PC-9 (cell line): ENCODE measurements around the gene TSPAN12. TPM values are rescaled to one million over a fixed set of nuclear protein-coding genes. Genes with fewer than 3 reads are reported as not detected.

Experiments
- BruUV-seq: library from RNA; stranded (reverse); fragments of 400-500 nt; replicated peaks from 2 replicates; lab custom pipeline; 2021; lab: Mats Ljungman, UMichigan
- CTCF ChIA-PET: fragments of 300-600 bp; sonication (Branson Sonifier 250); formaldehyde crosslinking; loops from one replicate; lab custom pipeline; 2022; ENCODE audit warnings: antibody characterized with exemption; lab: Charles Lee
- POLR2A ChIA-PET: fragments of 300-600 bp; sonication (Branson Sonifier 250); formaldehyde crosslinking; loops from one replicate; lab custom pipeline; 2022; ENCODE audit warnings: antibody characterized with exemption; ENCODE audit not compliant: unreplicated experiment; lab: Charles Lee
- DNase-seq, 2 experiments: peaks; one replicate each; pipeline versions ENCODE4 v3.0.0 to v3.0.0-alpha.2; 2015 to 2022; ENCODE audit warnings: mixed read lengths in 1 of 2
- H2AFZ ChIP-seq: fragments of 200-600 bp; sonication (generic); 2 replicates; pipeline ENCODE4 v1.8.1; 2017; ENCODE audit warnings: antibody characterized with exemption
- H3F3A ChIP-seq: fragments of 200-600 bp; sonication (generic); 2 replicates; pipeline ENCODE4 v1.8.1; 2017; ENCODE audit warnings: antibody characterized with exemption, mild to moderate bottlenecking, low read depth; ENCODE audit not compliant: insufficient read depth
- H3K27ac ChIP-seq: fragments of 200-600 bp; sonication (generic); 2 replicates; pipeline ENCODE4 v1.6.1; 2016; ENCODE audit warnings: mixed run types
- H3K27me3 ChIP-seq: fragments of 200-600 bp; sonication (generic); 2 replicates; pipeline ENCODE4 v1.6.1; 2016; ENCODE audit warnings: low read depth, mixed run types; ENCODE audit not compliant: insufficient read depth
- H3K36me3 ChIP-seq: fragments of 200-600 bp; sonication (generic); 2 replicates; pipeline ENCODE4 v1.6.1; 2016; ENCODE audit warnings: low read depth, mixed run types
- H3K4me1 ChIP-seq: fragments of 200-600 bp; sonication (generic); replicated peaks from 2 replicates; pipeline ENCODE4 v1.6.1; 2016; ENCODE audit warnings: mixed run types; ENCODE audit not compliant: insufficient read depth
- H3K4me2 ChIP-seq: fragments of 200-600 bp; sonication (generic); 2 replicates; pipeline ENCODE4 v1.6.1; 2017; ENCODE audit warnings: mixed run types
- H3K4me3 ChIP-seq: fragments of 200-600 bp; sonication (generic); 2 replicates; pipeline ENCODE4 v1.6.1; 2016; ENCODE audit warnings: mixed run types
- H3K79me2 ChIP-seq: fragments of 200-600 bp; sonication (generic); 2 replicates; pipeline ENCODE4 v1.6.1; 2017; ENCODE audit warnings: low read depth, mixed run types
- H3K9me2 ChIP-seq: fragments of 200-600 bp; sonication (generic); 2 replicates; pipeline ENCODE4 v1.8.1; 2017; ENCODE audit warnings: mild to moderate bottlenecking; ENCODE audit not compliant: insufficient read depth
- H3K9me3 ChIP-seq: fragments of 200-600 bp; sonication (generic); 2 replicates; pipeline ENCODE4 v1.8.1; 2016; ENCODE audit warnings: low read depth; ENCODE audit not compliant: insufficient read depth
- H4K20me1 ChIP-seq: fragments of 200-600 bp; sonication (generic); 2 replicates; pipeline ENCODE4 v1.8.1; 2017; ENCODE audit not compliant: insufficient read depth
- EZH2 ChIP-seq: fragments of 200-600 bp; sonication (generic); IDR thresholded peaks from 2 replicates; pipeline ENCODE4 v1.8.0; 2017; ENCODE audit warnings: antibody characterized with exemption, low read depth
- intact Hi-C: fragments of 100-400 bp; cut with micrococcal nuclease; formaldehyde crosslinking; loops from one replicate; pipeline ENCODE4 v1.10.0; 2022; ENCODE audit not compliant: unreplicated experiment
- total RNA-seq: library from RNA; stranded (reverse); gene quantifications from 2 replicates; pipeline ENCODE4 v1.2.3, GENCODE V29; 2021
- TF ChIP-seq, protein P1 (sequence below): fragments of 200-600 bp; sonication (generic); conservative IDR thresholded peaks from 2 replicates; pipeline ENCODE4 v1.6.1; 2017; ENCODE audit warnings: mixed run types, antibody characterized with exemption, mild to moderate bottlenecking, moderate library complexity

Gene TSPAN12
- total RNA-seq, 1 experiment from 2014 or later = 5.8 TPM

DNA sequence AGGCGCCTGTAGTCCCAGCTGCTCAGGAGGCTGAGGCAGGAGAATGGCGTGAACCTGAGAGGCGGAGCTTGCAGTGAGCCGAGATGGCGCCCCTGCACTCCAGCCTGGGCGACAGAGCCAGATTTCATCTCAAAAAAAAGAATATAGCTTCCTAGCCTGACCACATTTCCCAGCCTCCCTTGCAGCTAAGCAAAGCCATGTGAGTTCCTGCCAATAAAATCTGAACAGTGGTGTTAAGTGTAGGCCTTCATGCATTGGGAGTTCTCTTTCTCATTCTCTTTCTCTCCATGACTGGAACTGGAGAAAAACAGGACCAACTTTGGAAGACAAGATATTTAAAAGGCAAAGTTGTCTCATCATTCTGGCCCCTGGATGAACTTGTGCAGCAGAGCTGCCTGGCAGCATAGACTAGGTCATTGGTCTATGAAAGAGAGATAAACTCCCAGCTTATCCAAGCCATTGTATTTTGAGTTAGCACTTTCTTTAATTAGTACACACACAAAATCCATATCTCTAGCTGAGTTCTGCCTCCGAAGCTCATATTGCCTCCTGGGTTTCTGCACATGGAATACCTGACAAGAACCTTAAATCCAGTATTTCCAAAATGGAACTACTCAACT lies 60.8 kb downstream of the TSPAN12 start:
- Histone ChIP-seq H3K27ac (no peak overlapping the region), H3K4me1 (no peaks in the 10 kb centered on the region), H3K36me3 (no peaks in the 10 kb centered on the region), H3K27me3 (no peaks in the 10 kb centered on the region), H3K79me2 (no peaks in the 10 kb centered on the region), H3F3A (no peaks in the 10 kb centered on the region), H2AFZ (no peak overlapping the region), H4K20me1 (no peaks in the 10 kb centered on the region), H3K9me3 (no peaks in the 10 kb centered on the region), H3K4me3 (no peak overlapping the region), H3K4me2 (no peak overlapping the region), H3K9me2 (no peaks in the 10 kb centered on the region)
- DNase-seq = no peak
- CTCF ChIA-PET = no interaction called here
- no peak for TF ChIP-seq EZH2
- TF ChIP-seq, protein P1, sequence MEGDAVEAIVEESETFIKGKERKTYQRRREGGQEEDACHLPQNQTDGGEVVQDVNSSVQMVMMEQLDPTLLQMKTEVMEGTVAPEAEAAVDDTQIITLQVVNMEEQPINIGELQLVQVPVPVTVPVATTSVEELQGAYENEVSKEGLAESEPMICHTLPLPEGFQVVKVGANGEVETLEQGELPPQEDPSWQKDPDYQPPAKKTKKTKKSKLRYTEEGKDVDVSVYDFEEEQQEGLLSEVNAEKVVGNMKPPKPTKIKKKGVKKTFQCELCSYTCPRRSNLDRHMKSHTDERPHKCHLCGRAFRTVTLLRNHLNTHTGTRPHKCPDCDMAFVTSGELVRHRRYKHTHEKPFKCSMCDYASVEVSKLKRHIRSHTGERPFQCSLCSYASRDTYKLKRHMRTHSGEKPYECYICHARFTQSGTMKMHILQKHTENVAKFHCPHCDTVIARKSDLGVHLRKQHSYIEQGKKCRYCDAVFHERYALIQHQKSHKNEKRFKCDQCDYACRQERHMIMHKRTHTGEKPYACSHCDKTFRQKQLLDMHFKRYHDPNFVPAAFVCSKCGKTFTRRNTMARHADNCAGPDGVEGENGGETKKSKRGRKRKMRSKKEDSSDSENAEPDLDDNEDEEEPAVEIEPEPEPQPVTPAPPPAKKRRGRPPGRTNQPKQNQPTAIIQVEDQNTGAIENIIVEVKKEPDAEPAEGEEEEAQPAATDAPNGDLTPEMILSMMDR = no peak
- BruUV-seq = no TSS peak
- POLR2A ChIA-PET = no interaction called here
- intact Hi-C loops = no loop called here

GRCh38 chr7:120794106-120794729 lies 63.7 kb downstream of the TSPAN12 start:
- intact Hi-C loops = loop anchor here (5.0 kb wide), 2 partner anchors 148 to 313 kb away; no protein-coding TSS in a partner anchor
- H4K20me1 ChIP-seq = no peaks in the 10 kb centered on the region
- no peaks in the 10 kb centered on the region for H3K36me3 ChIP-seq
- no peaks in the 10 kb centered on the region for H3K9me3 ChIP-seq
- ChIA-PET CTCF (no interaction called here), POLR2A (no interaction called here)
- no peaks in the 10 kb centered on the region for H3K4me1 ChIP-seq
- no peaks in the 10 kb centered on the region for H3F3A ChIP-seq
- H3K4me2 ChIP-seq = no peak overlapping the region
- no peaks in the 10 kb centered on the region for H3K9me2 ChIP-seq
- no peak overlapping the region for H3K27ac ChIP-seq
- TF ChIP-seq, protein P1 = no peak
- no peak for TF ChIP-seq EZH2
- no peak overlapping the region for H2AFZ ChIP-seq
- no peak for DNase-seq
- BruUV-seq = no TSS peak
- no peaks in the 10 kb centered on the region for H3K79me2 ChIP-seq
- no peak overlapping the region for H3K4me3 ChIP-seq
- H3K27me3 ChIP-seq = no peaks in the 10 kb centered on the region

DNA sequence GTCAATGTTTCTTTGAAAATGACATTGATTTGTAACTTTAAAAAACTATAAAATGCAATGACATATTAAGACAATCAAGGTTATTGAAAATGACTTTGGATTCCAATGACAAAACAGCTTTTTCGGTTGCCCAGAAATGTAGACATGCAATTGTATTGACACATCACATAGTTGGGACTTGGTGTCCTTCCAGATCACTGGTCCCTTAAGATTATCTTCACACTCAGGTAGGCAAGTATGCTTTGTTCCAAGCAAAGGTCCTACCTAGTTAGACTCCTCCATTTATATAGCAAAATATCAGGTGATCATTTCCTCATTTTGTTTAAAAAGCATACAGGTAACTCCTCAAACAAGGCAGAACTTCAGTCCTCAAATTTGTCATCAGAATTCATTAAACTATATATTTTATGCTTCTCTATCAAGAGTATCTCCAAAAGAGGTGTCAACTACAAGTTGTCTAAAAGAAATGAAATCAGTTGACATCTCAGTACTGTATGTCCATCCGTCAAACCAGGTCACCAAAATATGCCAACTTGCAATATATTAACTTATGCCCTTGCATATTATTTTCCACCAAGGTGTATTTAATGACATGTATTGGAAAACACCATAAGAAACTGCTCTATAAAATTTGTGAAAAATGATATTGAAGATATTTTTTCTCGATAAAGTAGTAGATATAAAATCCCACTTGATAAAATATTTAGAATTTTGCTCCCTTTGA lies 64.6 kb downstream of the TSPAN12 start:
- TF ChIP-seq, protein P1 = no peak
- no peak for TF ChIP-seq EZH2
- H3K9me2 ChIP-seq = no peaks in the 10 kb centered on the region
- no peak overlapping the region for H3K27ac ChIP-seq
- ChIA-PET CTCF (no interaction called here), POLR2A (no interaction called here)
- no peaks in the 10 kb centered on the region for H4K20me1 ChIP-seq
- no peaks in the 10 kb centered on the region for H3K27me3 ChIP-seq
- intact Hi-C loops = loop anchor here (2.0 to 5.0 kb wide), 3 partner anchors 149 to 1201 kb away; no protein-coding TSS in a partner anchor
- no peak overlapping the region for H3K4me2 ChIP-seq
- H3K4me1 ChIP-seq = no peaks in the 10 kb centered on the region
- H3K79me2 ChIP-seq = no peaks in the 10 kb centered on the region
- no peaks in the 10 kb centered on the region for H3K9me3 ChIP-seq
- no peaks in the 10 kb centered on the region for H3F3A ChIP-seq
- H3K4me3 ChIP-seq = no peak overlapping the region
- H3K36me3 ChIP-seq = no peaks in the 10 kb centered on the region
- no peak for DNase-seq
- BruUV-seq = no TSS peak
- no peak overlapping the region for H2AFZ ChIP-seq
